ENCODE measurements around the gene POLRMT.

Gene POLRMT

DNA sequence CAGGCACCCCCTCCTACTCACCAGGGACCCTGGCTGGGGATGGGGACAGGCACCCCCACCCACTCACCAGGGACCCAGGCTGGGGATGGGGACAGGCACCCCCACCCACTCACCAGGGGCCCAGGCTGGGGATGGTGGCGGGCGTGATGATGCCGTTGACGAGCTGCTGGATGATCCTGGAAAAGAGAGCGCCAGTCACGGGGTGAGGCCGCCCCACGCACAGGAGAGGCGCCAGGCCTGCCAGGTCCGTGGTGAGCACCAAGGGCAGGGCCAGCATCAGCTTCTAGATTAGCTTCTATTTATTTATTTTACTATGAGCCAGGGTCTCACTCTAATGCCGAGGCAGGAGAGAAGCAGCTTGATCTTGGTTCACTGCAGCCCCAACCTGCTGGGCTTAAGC lies 16.8 kb upstream of the POLRMT start:
- in situ Hi-C loops (cut with HindIII; ENCODE audit: low sequenced_read_pairs): no loop called here

DNA sequence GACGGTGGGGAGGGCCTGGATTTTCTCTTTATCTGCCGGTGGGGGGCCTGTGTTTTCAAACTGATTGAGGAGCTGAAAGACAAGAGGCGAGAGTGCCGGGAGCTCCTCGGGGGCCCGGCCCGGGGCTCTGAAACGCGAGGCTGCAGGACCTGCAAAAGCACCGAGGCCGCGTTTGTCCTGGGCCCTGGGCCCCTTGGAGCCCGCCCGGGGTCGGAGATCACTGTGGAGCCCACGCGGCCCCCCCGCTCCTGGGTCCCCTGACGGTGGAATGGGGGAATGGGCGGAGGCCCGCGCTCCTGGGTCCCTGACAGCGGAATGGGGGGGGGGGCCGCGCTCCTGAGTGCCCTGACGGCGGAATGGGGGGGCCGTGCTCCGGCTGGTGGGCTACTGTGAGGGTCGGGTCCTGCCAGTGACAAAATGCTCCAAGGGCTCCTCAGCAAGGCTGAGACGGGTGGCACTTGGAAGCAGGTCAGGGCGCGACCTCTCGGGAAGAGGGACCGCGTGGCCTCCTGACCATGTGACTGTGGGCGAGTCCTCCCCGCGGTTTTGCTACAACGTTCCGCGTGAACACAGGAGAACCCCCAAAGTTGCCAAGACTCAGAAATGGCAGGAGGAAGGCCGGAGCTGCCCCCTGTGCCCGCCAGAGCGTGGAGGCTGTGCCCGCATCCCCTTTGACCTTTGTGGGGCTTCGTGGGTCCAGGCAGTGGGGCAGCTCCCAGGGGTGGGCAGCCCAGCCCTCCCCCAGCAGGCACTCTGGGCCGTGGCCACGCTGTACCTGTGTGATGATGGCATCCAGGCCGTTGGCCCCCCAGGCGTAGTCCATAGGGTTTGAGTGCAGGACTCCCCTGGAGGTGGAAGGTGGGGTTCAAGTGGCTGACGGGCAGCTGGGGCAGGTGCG lies 15.8 kb upstream of the POLRMT start:
- H3K4me3 ChIP-seq (ENCODE audit: low read depth, low read length): no peak overlapping the region
- TF ChIP-seq CTCF (IDR thresholded peaks at IDR 0.05; ENCODE audit: low read depth, low read length, missing control alignments): no peak
- no peak for DNase-seq (ENCODE audit: low read depth)
- in situ Hi-C loops (cut with HindIII; ENCODE audit: low sequenced_read_pairs): no loop called here

More for the DNA sequence above, 16.8 kb upstream of the POLRMT start:
- no peak for DNase-seq (ENCODE audit: low read depth)
- no peak for TF ChIP-seq CTCF (IDR thresholded peaks at IDR 0.05; ENCODE audit: low read depth, low read length, missing control alignments)
- no peak overlapping the region for H3K4me3 ChIP-seq (ENCODE audit: low read depth, low read length)

- DNase-seq (ENCODE audit: low read depth): no peak
- in situ Hi-C loops (cut with HindIII; ENCODE audit: low sequenced_read_pairs): no loop called here
- TF ChIP-seq CTCF (IDR thresholded peaks at IDR 0.05; ENCODE audit: low read depth, low read length, missing control alignments): no peak
- no peak overlapping the region for H3K4me3 ChIP-seq (ENCODE audit: low read depth, low read length)
These were observed 15.0 kb upstream of the POLRMT start for GRCh38 chr19:648305-648704.

GRCh38 chr19:647566-648284 lies 14.4 kb upstream of the POLRMT start:
- no peak for DNase-seq (ENCODE audit: low read depth)
- in situ Hi-C loops (cut with HindIII; ENCODE audit: low sequenced_read_pairs): no loop called here
- no peak overlapping the region for H3K4me3 ChIP-seq (ENCODE audit: low read depth, low read length)
- TF ChIP-seq CTCF (IDR thresholded peaks at IDR 0.05; ENCODE audit: low read depth, low read length, missing control alignments): no peak

- no peak for TF ChIP-seq CTCF (IDR thresholded peaks at IDR 0.05; ENCODE audit: low read depth, low read length, missing control alignments)
- H3K4me3 ChIP-seq (ENCODE audit: low read depth, low read length): no peak overlapping the region
- no peak for DNase-seq (ENCODE audit: low read depth)
- in situ Hi-C loops (cut with HindIII; ENCODE audit: low sequenced_read_pairs): no loop called here
These were observed 13.6 kb upstream of the POLRMT start for GRCh38 chr19:646779-647565.

All from astrocyte of the cerebellum (primary cell).